ENCODE data around the gene MEGF10.

- TF ChIP-seq GATA2 (IDR thresholded peaks at IDR 0.05; ENCODE audit: low read depth, low read length) (no peak), GATA3 (IDR thresholded peaks at IDR 0.05; ENCODE audit: low read depth, low read length) (no peak)
These were observed 162.0 kb downstream of the MEGF10 start for GRCh38 chr5:127452626-127453025.
